GM19099 (cell line): ENCODE data around the gene VPS41.

Experiments
- POLR2A ChIP-seq: IDR thresholded peaks from 3 replicates; pipeline ENCODE4 v1.6.1; 2011; ENCODE audit warnings: low read depth; ENCODE audit not compliant: insufficient read length; ENCODE audit errors: extremely low read depth

The VPS41 gene

GRCh38 chr7:38838725-38839385 lies 70.1 kb downstream of the VPS41 start:
- TF ChIP-seq POLR2A, result no peak

GRCh38 chr7:38834357-38834756 lies 74.6 kb downstream of the VPS41 start:
- no peak for TF ChIP-seq POLR2A

- TF ChIP-seq POLR2A, result no peak
These were observed 75.7 kb downstream of the VPS41 start for GRCh38 chr7:38833329-38833728.

DNA sequence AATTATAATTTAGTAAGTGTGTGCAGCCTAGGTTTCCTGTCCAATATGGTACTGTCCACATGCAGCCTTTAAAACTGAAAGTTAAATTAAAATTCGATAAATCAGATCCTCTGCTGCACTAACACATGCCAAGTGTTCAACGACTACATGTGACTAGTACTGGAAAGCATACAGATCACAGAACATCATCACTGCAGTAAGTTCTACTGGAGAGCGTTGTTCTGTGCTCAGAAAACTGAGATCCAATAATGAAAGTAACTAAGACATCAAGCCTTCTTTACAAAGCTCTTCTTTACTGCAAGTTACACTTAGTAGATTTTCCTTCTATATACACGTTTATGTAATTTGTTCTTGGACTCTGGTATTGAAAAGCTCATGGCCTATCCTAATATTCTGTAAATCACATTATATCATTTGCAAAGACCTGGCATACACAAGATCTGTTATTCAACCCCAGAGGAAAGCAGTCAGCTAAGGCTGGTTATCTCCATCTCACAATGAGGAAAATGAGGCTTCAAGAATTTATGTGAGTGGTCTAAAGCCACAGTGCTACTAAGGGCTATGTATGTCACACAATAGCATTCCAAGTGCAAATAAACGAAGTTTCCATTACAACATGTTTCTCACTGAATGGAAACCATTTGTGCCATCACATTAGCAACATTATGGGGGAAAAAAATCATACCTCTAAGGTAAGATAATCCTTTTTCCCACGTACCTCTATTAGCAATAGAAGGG lies 77.6 kb downstream of the VPS41 start:
- TF ChIP-seq POLR2A, result no peak

DNA sequence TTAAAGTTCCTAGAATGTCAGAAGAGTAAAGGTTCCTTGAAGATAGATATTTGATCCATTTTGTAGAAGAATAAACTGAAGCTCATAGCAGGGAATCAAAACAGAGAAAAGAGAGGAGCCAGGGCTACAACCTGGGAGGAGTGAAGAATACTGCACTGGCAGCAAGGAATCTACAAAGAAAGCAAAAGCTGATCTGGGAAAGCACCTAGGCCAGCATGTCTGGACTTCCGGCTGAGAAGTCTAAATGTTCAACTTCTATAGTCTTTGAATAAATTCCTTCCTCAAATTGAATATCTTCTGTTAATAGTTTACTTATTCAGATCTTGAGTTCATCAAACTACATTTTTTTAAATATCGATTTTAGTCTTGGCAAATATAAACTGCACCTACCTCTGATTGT lies 78.2 kb downstream of the VPS41 start:
- TF ChIP-seq POLR2A, result no peak

- no peak for TF ChIP-seq POLR2A
These were observed 79.4 kb downstream of the VPS41 start for GRCh38 chr7:38829488-38830165.

- no peak for TF ChIP-seq POLR2A
These were observed 81.0 kb downstream of the VPS41 start for GRCh38 chr7:38828026-38828425.

GRCh38 chr7:38825721-38826440 lies 83.1 kb downstream of the VPS41 start:
- TF ChIP-seq POLR2A, result no peak

- no peak for TF ChIP-seq POLR2A
These were observed 84.0 kb downstream of the VPS41 start for GRCh38 chr7:38824948-38825347.

GRCh38 chr7:38822549-38822948 lies 86.4 kb downstream of the VPS41 start:
- TF ChIP-seq POLR2A, result no peak

- no peak for TF ChIP-seq POLR2A
These were observed 88.4 kb downstream of the VPS41 start for GRCh38 chr7:38820571-38820970.

- TF ChIP-seq POLR2A, result no peak
These were observed 89.5 kb downstream of the VPS41 start for GRCh38 chr7:38819463-38819862.

DNA sequence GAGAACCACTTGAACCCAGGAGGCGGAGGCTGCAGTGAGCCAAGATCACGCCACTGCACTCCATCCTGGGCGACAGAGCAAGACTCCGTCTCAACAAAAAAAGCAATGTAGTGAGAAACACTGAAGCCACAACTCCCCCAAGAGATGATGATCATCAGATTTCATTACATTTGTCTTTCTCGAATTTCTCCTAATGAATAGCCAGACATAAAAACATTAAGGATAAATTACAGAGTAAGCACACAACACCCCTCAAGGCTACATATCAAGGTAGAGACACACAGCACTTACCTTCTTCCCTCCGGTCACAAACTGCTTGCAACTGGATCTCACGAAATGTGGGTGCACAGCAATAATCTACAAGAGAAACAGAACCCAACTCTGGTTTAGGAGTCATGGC lies 91.5 kb downstream of the VPS41 start:
- TF ChIP-seq POLR2A, result no peak

DNA sequence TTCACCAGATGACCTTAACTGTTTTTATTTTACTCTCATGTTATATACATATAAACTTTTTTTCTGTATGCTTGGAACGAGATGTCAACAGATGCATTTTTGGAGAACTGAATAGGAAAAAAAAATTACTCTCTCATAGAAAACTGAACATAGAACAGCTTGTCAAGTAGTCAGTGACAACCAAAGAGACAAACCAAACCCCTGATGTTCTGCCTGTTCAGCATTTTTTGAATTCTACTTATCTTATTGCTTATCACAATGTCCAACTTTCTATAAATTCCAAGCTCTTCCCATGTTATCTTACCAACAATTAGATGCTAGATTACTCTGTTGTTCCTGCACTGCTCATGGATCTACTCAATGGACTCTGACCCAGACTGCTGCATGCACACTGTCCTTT lies 95.2 kb downstream of the VPS41 start:
- TF ChIP-seq POLR2A, result no peak

DNA sequence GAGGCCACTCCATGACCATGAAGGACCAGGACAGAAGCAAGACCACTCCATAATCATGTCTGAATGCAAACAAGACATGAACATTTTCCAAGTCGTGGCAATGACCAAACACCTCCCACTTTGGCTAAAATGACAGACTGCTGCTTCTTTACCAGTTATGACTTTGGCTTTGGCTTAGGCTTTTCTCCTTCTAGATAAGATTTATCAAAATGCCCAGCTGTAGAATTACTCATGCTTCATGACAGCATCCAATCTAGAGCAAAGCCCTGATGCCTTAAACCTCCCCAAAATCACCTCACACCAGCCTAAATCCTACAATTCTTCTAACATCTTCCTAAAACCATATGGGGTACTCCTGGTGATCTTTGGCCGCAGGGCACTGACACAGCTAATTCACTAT lies 102.1 kb downstream of the VPS41 start:
- no peak for TF ChIP-seq POLR2A

DNA sequence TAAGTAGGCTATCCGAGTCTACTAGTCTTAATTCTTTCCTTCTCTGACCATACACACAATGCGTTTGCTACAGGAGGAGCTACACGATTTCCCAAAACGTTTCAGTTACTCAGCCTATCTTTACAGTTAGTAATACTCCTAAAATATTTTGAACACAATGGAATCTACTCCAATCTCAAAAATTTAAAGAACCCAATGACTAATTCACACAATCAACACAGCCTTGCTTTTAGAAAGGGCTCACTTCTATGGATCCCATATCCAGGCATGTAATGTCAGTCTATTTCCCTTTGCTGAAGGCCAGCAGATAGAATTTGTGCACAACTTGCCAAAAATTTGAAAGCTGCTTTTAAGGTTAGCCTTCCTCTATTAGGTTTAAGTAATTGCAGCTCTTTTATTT lies 107.2 kb downstream of the VPS41 start:
- TF ChIP-seq POLR2A, result no peak

GRCh38 chr7:38798552-38799267 lies 110.3 kb downstream of the VPS41 start:
- TF ChIP-seq POLR2A, result no peak
